HG03354 (cell line): ENCODE measurements around the gene GGACT.

ENCODE experiments used
- ATAC-seq: cut with Tn5 transposase; IDR thresholded peaks from one replicate; pipeline ENCODE4 v1.9.1; 2021; ENCODE audit warnings: mild to moderate bottlenecking; ENCODE audit not compliant: unreplicated experiment, poor library complexity, severe bottlenecking

Gene GGACT

GRCh38 chr13:100518394-100519062 lies 70.1 kb downstream of the GGACT start:
- no peak for ATAC-seq

GRCh38 chr13:100517728-100518127 lies 70.9 kb downstream of the GGACT start:
- ATAC-seq: no peak

- no peak for ATAC-seq
Observed at GRCh38 chr13:100517135-100517534, 71.5 kb downstream of the GGACT start.

GRCh38 chr13:100515410-100515800 lies 73.2 kb downstream of the GGACT start:
- no peak for ATAC-seq

- peak; percentile 93 for ATAC-seq
Observed at GRCh38 chr13:100514788-100515409, 73.7 kb downstream of the GGACT start.

GRCh38 chr13:100513987-100514670 lies 74.5 kb downstream of the GGACT start:
- no peak for ATAC-seq

GRCh38 chr13:100513171-100513570 lies 75.4 kb downstream of the GGACT start:
- ATAC-seq: no peak

GRCh38 chr13:100512422-100512821 lies 76.2 kb downstream of the GGACT start:
- no peak for ATAC-seq

- ATAC-seq: no peak
Observed at GRCh38 chr13:100511466-100511865, 77.1 kb downstream of the GGACT start.

GRCh38 chr13:100510208-100510957 lies 78.2 kb downstream of the GGACT start:
- ATAC-seq: no peak

- no peak for ATAC-seq
Observed at GRCh38 chr13:100508996-100509395, 79.6 kb downstream of the GGACT start.

GRCh38 chr13:100508455-100508854 lies 80.1 kb downstream of the GGACT start:
- no peak for ATAC-seq

GRCh38 chr13:100506600-100507422 lies 81.8 kb downstream of the GGACT start:
- no peak for ATAC-seq

GRCh38 chr13:100506154-100506553 lies 82.4 kb downstream of the GGACT start:
- ATAC-seq: no peak

- ATAC-seq: no peak
Observed at GRCh38 chr13:100503622-100504021, 85.0 kb downstream of the GGACT start.

GRCh38 chr13:100502446-100502845 lies 86.1 kb downstream of the GGACT start:
- no peak for ATAC-seq

- ATAC-seq: no peak
Observed at GRCh38 chr13:100497389-100497788, 91.2 kb downstream of the GGACT start.

GRCh38 chr13:100495455-100495854 lies 93.1 kb downstream of the GGACT start:
- no peak for ATAC-seq

- no peak for ATAC-seq
Observed at GRCh38 chr13:100493418-100493817, 95.2 kb downstream of the GGACT start.
